VCaP (cell line): ENCODE results near the gene TICRR.

Experiments used
- H3K27ac ChIP-seq: fragments of 450-650 bp; 2 replicates; pipeline ENCODE4 v1.5.1; 2017
- CTCF ChIP-seq: fragments of 450-650 bp; conservative IDR thresholded peaks from 2 replicates; pipeline ENCODE4 v1.5.1; 2017; ENCODE audit warnings: mild to moderate bottlenecking, moderate library complexity

Gene TICRR

GRCh38 chr15:89593018-89593417, 17.7 kb downstream of the TICRR start:
- TF ChIP-seq CTCF: no peak

GRCh38 chr15:89599021-89599420, 23.8 kb downstream of the TICRR start:
- H3K27ac ChIP-seq: no peak overlapping the region
- no peak for TF ChIP-seq CTCF

More at GRCh38 chr15:89593018-89593417, 17.7 kb downstream of the TICRR start:
- no peak overlapping the region for H3K27ac ChIP-seq

GRCh38 chr15:89611317-89611716, 36.0 kb downstream of the TICRR start:
- no peak overlapping the region for H3K27ac ChIP-seq
- TF ChIP-seq CTCF: no peak

- H3K27ac ChIP-seq: no peak overlapping the region
- TF ChIP-seq CTCF: no peak
Observed at GRCh38 chr15:89613031-89613430, 37.8 kb downstream of the TICRR start.

- no peak overlapping the region for H3K27ac ChIP-seq
- TF ChIP-seq CTCF: no peak
Observed at GRCh38 chr15:89614164-89614563, 38.9 kb downstream of the TICRR start.

- no peak for TF ChIP-seq CTCF
Observed at GRCh38 chr15:89615135-89615534, 39.9 kb downstream of the TICRR start.

GRCh38 chr15:89616228-89616627, 41.0 kb downstream of the TICRR start:
- H3K27ac ChIP-seq: no peak overlapping the region
- no peak for TF ChIP-seq CTCF

More at GRCh38 chr15:89615135-89615534, 39.9 kb downstream of the TICRR start:
- H3K27ac ChIP-seq: no peak overlapping the region

GRCh38 chr15:89621547-89621946, 46.3 kb downstream of the TICRR start:
- no peak overlapping the region for H3K27ac ChIP-seq
- no peak for TF ChIP-seq CTCF
